ENCODE measurements around the gene OSGIN1.

OSGIN1 gene

DNA sequence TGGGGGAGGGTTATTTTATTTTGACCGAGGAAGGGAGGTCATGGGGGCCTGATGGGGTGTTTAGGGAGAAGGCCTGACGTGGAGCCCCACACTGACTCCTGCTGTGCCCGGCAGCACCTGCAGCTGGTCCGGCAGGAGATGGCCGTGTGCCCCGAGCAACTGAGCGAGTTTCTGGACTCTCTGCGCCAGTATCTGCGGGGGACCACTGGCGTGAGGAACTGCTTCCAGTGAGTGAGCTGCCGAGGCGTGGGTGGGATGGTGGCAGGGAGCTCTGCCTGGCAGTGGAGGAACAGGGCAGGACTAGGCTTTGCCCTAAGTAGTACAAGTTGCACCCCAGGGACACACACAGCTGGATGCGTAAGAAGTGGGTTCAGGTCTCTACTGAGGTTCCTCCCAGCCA, 45.1 kb downstream of the OSGIN1 start:
- DNase-seq (ENCODE audit: low read depth in 3 of 3, low spot score in 1 of 3), result no peak

DNA sequence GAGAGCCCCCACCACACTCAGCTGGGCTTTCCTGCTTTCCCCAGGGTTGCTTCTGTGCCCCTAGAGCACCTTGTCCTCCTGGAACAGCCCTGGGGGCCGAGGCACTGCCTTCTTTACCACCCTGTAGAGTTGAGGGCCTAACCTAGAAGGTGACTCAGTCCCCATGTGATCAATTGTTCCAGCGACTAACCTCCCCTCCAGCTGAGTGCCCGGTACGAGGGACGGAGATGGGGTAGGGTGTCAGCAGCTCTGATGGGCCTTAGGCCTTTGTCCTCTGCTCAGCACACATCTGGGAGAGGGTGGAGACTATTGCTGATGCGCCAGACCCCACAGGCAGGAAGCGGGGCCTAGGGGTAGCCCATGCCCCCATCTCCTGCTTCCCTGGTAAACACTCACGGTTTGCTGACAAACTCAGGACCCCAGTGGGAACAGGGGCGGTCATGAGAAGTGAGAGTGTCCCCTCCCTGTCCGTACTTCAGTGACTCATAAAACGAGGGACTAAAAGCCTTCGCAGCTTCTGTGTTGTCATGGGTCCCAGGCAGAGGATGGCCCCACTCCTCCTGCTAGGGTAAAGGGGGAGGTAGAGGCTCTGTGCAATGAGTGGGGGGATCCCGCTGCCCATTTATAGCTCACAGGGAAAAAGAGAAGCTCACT, 48.1 kb downstream of the OSGIN1 start:
- DNase-seq (ENCODE audit: low read depth in 3 of 3, low spot score in 1 of 3), result no peak

DNA sequence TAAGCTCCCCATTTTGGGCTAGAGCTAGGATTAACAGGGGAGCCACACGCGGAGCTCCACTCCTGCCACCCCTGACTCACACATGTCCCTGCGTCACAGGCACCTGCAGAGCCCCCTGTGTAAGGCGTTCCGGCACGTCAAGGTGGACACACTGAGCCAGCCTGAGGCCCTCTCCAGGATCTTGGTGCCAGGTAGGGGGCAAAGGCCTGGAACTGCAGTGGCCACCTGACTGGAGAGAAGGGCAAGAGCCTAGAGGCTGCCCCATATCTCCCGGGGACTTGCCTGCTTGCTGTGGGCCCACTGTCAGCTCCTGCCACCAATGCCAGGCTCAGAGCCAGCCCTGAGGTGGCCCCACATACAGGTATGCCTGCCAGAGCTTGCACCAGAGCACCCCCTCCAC, 48.7 kb downstream of the OSGIN1 start:
- DNase-seq (ENCODE audit: low read depth in 3 of 3, low spot score in 1 of 3), result no peak

DNA sequence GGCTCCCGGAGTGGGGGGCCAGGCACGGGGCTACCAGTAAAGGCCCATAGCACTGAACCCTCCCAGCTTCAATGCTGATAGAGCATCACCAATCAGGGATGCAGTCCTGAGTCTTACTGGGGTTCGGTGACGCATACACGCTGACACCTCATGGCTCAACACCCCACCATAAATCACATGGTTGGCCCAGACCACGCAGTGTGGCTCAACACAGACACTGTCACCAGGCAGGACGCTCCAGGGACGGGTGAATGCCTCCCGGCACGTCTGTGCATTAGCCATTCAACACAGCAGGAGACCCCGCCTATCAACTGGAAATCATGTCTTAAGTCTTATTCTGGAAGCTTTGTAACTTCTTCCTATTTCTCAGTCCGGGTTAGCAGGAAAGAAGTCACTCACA, 50.0 kb downstream of the OSGIN1 start:
- no peak for DNase-seq (ENCODE audit: low read depth in 3 of 3, low spot score in 1 of 3)

DNA sequence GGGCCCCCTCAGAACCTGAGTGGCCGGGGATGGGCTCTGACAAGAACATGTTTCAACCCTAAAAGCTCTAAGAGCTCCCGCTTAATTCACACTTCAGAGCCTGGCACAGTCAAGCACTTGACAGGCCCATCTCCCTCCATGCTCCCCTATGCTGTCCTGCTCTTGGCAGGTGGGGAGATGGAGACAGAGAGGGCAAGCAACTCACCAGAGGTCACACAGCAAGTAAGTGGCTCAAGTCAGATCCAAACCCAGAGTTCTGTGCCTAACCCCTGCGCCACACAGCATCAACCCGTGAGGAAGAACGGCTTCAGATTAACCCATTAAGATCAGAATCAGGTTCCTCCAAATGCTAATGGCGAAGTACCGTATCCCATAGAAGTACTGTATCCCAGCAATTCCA, 51.4 kb downstream of the OSGIN1 start:
- no peak for DNase-seq (ENCODE audit: low read depth in 3 of 3, low spot score in 1 of 3)

DNA sequence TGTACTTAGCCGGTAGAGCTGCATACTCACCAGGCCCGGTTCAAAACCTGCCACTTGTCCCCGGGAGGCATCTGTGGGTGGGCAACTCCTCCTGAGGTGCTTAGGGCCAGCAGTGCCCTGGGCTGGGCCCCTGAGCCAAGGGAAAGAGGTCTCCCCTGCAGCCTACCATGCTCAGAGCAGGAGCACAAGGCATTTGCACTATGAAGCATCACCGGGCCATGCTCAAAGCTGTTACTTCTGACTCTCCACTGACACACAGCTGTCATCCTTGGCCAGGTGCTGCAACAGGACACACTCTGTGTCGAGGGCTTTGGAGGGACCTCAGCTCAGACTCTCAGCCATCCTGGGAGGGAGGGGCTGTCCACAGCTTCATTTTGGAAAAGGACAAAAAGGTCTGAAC, 52.4 kb downstream of the OSGIN1 start:
- DNase-seq (ENCODE audit: low read depth in 3 of 3, low spot score in 1 of 3), result no peak

DNA sequence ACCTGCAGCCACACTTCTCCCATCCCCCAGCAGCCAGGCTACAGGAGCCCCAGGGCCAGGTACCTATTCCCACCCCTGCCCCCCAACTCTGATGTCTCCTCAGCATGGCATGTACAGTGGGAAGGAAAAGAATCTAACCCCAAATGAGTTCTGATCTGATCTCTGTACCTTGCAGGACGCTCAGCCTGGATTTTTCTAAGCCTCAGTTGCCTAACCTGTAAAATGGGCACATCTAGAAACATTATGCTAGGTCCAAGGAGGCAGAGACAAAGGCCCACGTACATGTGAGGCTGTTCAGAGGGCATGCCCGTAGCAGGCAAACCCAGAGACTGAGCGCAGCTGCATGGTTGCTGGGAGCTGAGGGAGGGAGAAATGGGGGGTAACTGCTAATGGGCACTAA, 54.5 kb downstream of the OSGIN1 start:
- no peak for DNase-seq (ENCODE audit: low read depth in 3 of 3, low spot score in 1 of 3)

DNA sequence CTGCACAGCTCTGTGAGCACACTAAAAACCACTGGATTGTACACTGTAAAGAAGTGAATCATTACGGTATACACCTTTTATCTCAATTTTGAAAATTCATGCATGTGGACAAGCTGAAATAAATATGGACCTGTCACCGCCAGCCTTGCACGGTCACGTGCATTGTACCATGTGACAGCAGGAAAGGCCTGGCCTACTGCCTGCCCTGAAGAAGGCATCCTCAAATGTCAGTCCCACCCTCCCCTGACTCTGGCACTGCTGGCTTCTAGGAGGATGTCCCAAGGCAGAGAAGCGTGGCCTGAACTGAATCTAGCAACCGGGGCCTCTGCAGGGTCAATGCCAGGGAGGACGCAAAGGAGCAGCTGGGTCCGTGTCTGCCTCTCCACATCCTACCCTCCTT, 54.9 kb downstream of the OSGIN1 start:
- DNase-seq (ENCODE audit: low read depth in 3 of 3, low spot score in 1 of 3), result no peak

DNA sequence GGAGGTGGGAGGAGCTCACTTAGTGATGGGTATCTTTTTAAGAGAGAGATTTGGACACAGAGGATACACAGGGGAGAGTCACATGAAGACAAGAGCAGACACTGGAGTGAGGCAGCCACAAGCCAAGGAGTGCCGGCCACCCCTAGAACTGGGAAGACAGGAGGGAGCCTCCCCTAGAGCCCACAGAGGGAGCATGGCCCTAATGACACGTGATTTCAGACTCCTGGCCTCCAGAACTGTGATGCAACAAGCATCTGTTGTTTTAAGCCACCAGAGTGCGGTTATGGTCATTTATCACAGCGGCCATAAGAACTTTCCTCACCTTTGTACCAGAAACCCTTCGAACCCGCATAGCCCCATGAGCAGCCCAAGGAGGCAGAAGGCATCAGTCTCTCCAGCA, 56.2 kb downstream of the OSGIN1 start:
- no peak for DNase-seq (ENCODE audit: low read depth in 3 of 3, low spot score in 1 of 3)

DNA sequence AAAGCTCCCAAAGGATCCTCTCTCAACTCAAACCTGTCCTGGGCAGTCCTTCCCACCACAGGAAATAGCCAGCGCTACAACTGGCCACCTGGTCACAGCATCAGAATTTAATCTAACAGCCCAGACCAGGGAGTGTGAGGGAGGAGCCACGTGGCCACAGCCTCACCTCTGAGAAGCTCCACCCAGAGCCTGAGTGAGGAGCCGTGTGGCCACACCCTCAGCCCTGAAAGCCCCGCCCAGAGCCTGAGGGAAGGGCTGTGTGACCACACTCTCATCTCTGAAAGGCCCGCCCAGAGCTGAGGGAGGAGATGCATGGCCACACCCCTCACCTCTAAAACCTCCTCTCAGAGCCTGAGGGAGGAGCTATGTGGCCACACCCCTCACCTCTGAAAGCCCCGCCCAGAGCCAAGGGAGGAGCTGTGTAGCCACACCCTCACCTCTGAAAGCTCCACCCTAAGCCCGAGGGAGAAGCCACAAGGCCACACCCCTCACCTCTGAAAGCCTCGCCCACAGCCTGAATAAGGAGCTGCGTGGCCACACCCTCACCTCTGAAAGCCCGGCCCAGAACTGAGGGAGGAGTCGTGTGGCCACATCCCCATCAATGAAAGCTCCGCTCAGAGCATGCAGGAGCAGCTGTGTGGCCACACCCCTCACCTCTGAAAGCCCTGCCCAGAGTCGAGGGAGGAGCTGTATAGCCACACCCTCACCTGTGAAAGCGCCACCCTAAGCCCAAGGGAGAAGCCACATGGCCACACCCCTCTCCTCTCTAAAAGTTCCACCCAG, 60.9 kb downstream of the OSGIN1 start:
- peak in 1 of 3 donors; percentile 12 for DNase-seq (ENCODE audit: low read depth in 3 of 3, low spot score in 1 of 3)

DNA sequence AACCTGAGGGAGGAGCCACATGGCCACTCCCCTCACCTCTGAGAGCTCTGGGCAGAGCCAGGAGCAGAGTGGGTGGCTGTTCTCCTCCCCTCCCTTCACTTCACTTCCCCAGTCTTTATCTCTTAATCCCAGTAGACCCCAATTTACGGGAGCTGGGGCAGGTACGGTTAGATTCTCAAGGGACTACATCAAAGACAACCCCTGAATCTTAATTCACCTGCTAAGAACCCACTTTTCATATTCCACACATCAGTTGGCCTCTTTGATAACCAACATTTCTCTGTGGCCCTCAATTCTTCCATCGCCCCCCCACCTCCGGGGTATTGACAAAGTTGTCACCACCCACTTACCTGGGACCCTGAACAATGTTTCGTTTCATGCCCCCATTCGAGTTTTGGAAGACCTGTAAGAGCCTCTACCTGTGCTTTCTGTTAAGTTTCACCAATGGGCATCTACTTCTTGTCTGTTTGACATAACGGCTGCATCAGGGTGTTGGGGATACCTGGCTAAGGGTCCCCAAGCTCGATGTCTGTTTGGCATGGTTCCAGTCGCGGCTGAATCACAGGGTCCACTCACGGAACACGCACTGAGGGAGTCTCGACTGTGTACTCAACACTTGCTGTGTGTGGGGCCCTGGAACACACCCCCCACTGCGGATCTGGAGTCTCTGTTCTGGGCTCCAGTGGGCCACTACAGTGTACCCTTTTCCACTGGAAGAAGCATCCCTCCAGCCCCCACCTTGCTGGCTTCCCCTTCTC, 61.7 kb downstream of the OSGIN1 start:
- DNase-seq (ENCODE audit: low read depth in 3 of 3, low spot score in 1 of 3), result no peak

DNA sequence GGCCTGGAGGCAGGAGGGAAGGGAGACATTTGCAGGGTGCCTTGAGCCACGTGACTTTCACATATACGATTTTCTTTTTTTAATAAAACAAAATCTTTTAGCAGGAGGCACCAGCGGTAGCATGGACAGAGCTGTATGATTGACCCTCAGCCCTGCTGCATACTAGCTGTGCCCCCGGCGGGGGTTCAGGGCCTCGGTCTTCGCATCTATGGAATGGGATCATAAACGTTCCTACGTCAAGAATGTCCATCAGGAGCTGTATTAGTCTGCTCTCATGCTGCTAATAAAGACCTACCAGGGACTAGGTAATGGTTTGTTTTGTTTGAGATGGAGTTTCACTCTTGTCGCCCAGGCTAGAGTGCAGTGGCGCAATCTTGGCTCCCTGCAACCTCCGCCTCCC, 62.4 kb downstream of the OSGIN1 start:
- no peak for DNase-seq (ENCODE audit: low read depth in 3 of 3, low spot score in 1 of 3)

Measured in stimulated activated CD4-positive, alpha-beta T cell treated with anti-CD3 and anti-CD28 coated beads, TNF-alpha, amount 100 ng/mL, for 1 hour (primary cell).